DND-41 (cell line): ENCODE data around the gene ITGB7.
A peak's percentile ranks its signal among the peaks of the same experiment; 100 is the strongest.

Experiments
- ATAC-seq: fragments of 200-7000 bp; cut with Tn5 transposase; 3 replicates; pipeline ENCODE4 v1.9.1; 2021; ENCODE audit warnings: low read depth; ENCODE audit not compliant: insufficient read depth
- DNase-seq: peaks from one replicate; pipeline ENCODE4 v3.0.0-alpha.2; 2020
- H2AFZ ChIP-seq: 2 replicates; pipeline ENCODE4 v1.6.0; 2012; ENCODE audit warnings: low read depth, low read length
- H3K27ac ChIP-seq: 2 replicates; pipeline ENCODE4 v1.5.1; 2012; ENCODE audit warnings: low read length, inconsistent platforms
- H3K27me3 ChIP-seq: fragments of 200-600 bp; sonication (generic); 2 replicates; pipeline ENCODE4 v1.6.0; 2012; ENCODE audit warnings: low read length, mild to moderate bottlenecking, inconsistent platforms; ENCODE audit not compliant: insufficient read depth, poor library complexity
- H3K36me3 ChIP-seq: 2 replicates; pipeline ENCODE4 v1.5.1; 2012; ENCODE audit warnings: low read length, inconsistent platforms; ENCODE audit not compliant: insufficient read depth
- H3K4me1 ChIP-seq: 2 replicates; pipeline ENCODE4 v1.5.1; 2012; ENCODE audit warnings: mild to moderate bottlenecking, low read length; ENCODE audit not compliant: insufficient read depth
- H3K4me2 ChIP-seq: 2 replicates; pipeline ENCODE4 v1.6.0; 2012; ENCODE audit warnings: mild to moderate bottlenecking, moderate library complexity, low read length, inconsistent platforms; ENCODE audit not compliant: insufficient read depth
- H3K4me3 ChIP-seq, 2 experiments: fragments of 200-600 bp in 1 of 2; shearing (Covaris generic) in 1 of 2; 2 replicates each; pipeline ENCODE4 v1.5.1; 2012 to 2016; ENCODE audit warnings: inconsistent platforms in 2 of 2, low read length in 2 of 2, mild to moderate bottlenecking in 2 of 2, low read depth in 1 of 2, moderate library complexity in 1 of 2
- H3K79me2 ChIP-seq: 2 replicates; pipeline ENCODE4 v1.6.0; 2012; ENCODE audit warnings: low read length, inconsistent platforms; ENCODE audit not compliant: insufficient read depth
- H3K9ac ChIP-seq: 2 replicates; pipeline ENCODE4 v1.6.0; 2012; ENCODE audit warnings: low read depth, mild to moderate bottlenecking, inconsistent platforms, low read length, moderate library complexity
- H3K9me3 ChIP-seq: 2 replicates; pipeline ENCODE4 v1.5.1; 2012; ENCODE audit warnings: low read length, moderate library complexity, mild to moderate bottlenecking, inconsistent platforms; ENCODE audit not compliant: insufficient read depth, severe bottlenecking
- H4K20me1 ChIP-seq: 2 replicates; pipeline ENCODE4 v1.6.0; 2012; ENCODE audit warnings: low read length; ENCODE audit not compliant: insufficient read depth
- CTCF ChIP-seq: IDR thresholded peaks from 2 replicates; pipeline ENCODE4 v1.5.1; 2012; ENCODE audit warnings: borderline replicate concordance, low read length, moderate library complexity, mild to moderate bottlenecking; ENCODE audit not compliant: poor library complexity, severe bottlenecking; ENCODE audit errors: extremely low read depth
- EZH2 ChIP-seq: IDR thresholded peaks from 3 replicates; pipeline ENCODE4 v1.6.1; 2012; ENCODE audit warnings: borderline replicate concordance, low read depth, mild to moderate bottlenecking, moderate library complexity, low read length, inconsistent platforms; ENCODE audit not compliant: severe bottlenecking

ITGB7 gene

GRCh38 chr12:53224061-53224896 is 17.2 kb upstream of the ITGB7 start:
- no peak for DNase-seq

DNA sequence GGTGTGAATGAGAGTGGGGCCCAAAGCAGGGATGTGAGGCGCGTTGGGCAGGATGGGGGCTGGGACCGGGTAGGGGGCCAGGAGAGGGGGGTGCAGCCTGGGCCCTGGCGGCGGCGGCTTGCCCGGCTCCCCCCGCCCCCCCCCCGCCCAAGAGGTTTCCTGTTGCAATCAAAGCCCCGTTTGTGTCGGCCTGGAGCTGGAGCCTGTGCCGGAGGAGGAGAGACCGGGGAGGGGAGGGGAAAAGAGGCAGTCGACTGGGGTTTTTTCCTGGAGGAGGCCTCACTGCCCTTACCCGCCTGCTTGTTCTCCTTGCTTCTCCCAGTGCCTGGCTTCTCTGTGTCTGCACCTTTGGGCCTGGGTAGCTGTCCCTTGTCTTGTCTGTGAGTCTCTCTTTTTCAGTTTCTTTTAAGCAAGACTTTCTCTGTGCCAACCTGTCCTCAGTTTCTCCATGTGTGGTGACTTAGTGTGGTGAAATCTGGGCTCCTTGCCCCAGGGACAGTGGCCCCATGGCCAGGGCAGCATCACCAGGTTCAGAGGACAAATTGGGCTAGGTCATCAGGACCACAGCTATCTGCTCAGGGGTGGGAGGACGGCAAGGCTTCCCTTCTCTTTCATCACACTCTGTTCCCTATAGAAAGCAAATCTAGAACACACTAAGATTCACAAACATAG is 16.5 kb upstream of the ITGB7 start:
- DNase-seq (peak; percentile 70), ATAC-seq (0 out of 3 replicates have a peak, but pooled peaks have one; percentile 12)
- Histone ChIP-seq H3K9ac (peak overlapping the region; percentile 37), H3K4me2 (peak overlapping the region; percentile 40), H2AFZ (0 out of 2 replicates have a peak overlapping the region, but pooled peaks have one; percentile 20), H3K79me2 (no peaks in the 10 kb centered on the region), H4K20me1 (no peaks in the 10 kb centered on the region), H3K4me3 (0 out of 4 replicates have a peak overlapping the region, but pooled peaks of 1 of the 2 experiments have one; percentile 7), H3K27me3 (peaks cover 18% of the 10 kb centered on the region), H3K36me3 (no peaks in the 10 kb centered on the region), H3K4me1 (peaks cover 50% of the 10 kb centered on the region), H3K9me3 (no peaks in the 10 kb centered on the region), H3K27ac (peak overlapping the region; percentile 20; the same call in 1 of the 2 replicates)
- TF ChIP-seq CTCF, result no peak
- no peak for TF ChIP-seq EZH2

More at GRCh38 chr12:53224061-53224896, 17.2 kb upstream of the ITGB7 start:
- no peak for ATAC-seq
- no peaks in the 10 kb centered on the region for H3K9me3 ChIP-seq
- no peak overlapping the region for H3K4me3 ChIP-seq
- H3K27ac ChIP-seq, result no peak overlapping the region
- no peaks in the 10 kb centered on the region for H3K79me2 ChIP-seq
- peak overlapping the region; percentile 40 for H3K4me2 ChIP-seq
- no peaks in the 10 kb centered on the region for H3K36me3 ChIP-seq
- H3K27me3 ChIP-seq, result peaks cover 14% of the 10 kb centered on the region
- H3K9ac ChIP-seq, result no peak overlapping the region; the same call in 1 of the 2 replicates
- H4K20me1 ChIP-seq, result no peaks in the 10 kb centered on the region
- peaks cover 49% of the 10 kb centered on the region for H3K4me1 ChIP-seq
- no peak overlapping the region for H2AFZ ChIP-seq
- TF ChIP-seq CTCF, result peak; percentile 25
- TF ChIP-seq EZH2, result no peak

GRCh38 chr12:53222806-53223261 is 15.8 kb upstream of the ITGB7 start:
- H3K4me2 ChIP-seq, result no peak overlapping the region
- no peak overlapping the region for H2AFZ ChIP-seq
- DNase-seq (no peak), ATAC-seq (no peak)
- no peak overlapping the region for H3K27ac ChIP-seq
- H3K9ac ChIP-seq, result no peak overlapping the region
- no peak for TF ChIP-seq CTCF
- no peak for TF ChIP-seq EZH2
- no peaks in the 10 kb centered on the region for H3K79me2 ChIP-seq
- no peaks in the 10 kb centered on the region for H3K36me3 ChIP-seq
- no peak overlapping the region for H3K4me3 ChIP-seq
- no peaks in the 10 kb centered on the region for H4K20me1 ChIP-seq
- H3K4me1 ChIP-seq, result peaks cover 50% of the 10 kb centered on the region
- peaks cover 18% of the 10 kb centered on the region for H3K27me3 ChIP-seq
- H3K9me3 ChIP-seq, result no peaks in the 10 kb centered on the region
